Ovary (tissue), 3 donors: ENCODE results near the gene HOXA13.

Experiments
- CTCF ChIP-seq, 3 donors: fragments of 450-650 bp in 2 of 3; fragments of 200-600 bp in 1 of 3; IDR thresholded peaks; one replicate each; pipeline versions ENCODE4 v1.5.1 to v1.8.0; 2016 to 2022; ENCODE audit warnings: antibody characterized with exemption in 3 of 3, mild to moderate bottlenecking in 1 of 3
- POLR2A ChIP-seq: fragments of 450-650 bp; IDR thresholded peaks from one replicate; pipeline ENCODE4 v1.6.1; 2017; ENCODE audit warnings: antibody characterized with exemption, mild to moderate bottlenecking, moderate library complexity
- donor health status: DM: no; HTN: no; CAD: no.

GRCh38 chr7:27157702-27158431, 42.0 kb downstream of the HOXA13 start:
- TF ChIP-seq CTCF (IDR thresholded peaks at IDR 0.05), result no peak
- TF ChIP-seq POLR2A, result no peak
